SJCRH30 (cell line): ENCODE measurements around the gene NAGK. TPM values are rescaled to one million over a fixed set of nuclear protein-coding genes. Genes with fewer than 3 reads are reported as not detected.
A peak's percentile ranks its signal among the peaks of the same experiment; 100 is the strongest.

ENCODE experiments used
- DNase-seq, 2 experiments: peaks; one replicate each; pipeline ENCODE4 v3.0.0-alpha.2; 2015 to 2020
- H3K27ac ChIP-seq: fragments of 250-450 bp; sonication (Bioruptor Pico); 2 replicates; pipeline ENCODE4 v1.5.1; 2020; ENCODE audit warnings: mild to moderate bottlenecking, moderate library complexity
- H3K27me3 ChIP-seq: fragments of 250-450 bp; sonication (Bioruptor Pico); 2 replicates; pipeline ENCODE4 v1.5.1; 2020; ENCODE audit warnings: mild to moderate bottlenecking, moderate library complexity
- H3K36me3 ChIP-seq: fragments of 250-450 bp; sonication (Bioruptor Pico); 2 replicates; pipeline ENCODE4 v1.5.1; 2020; ENCODE audit warnings: mild to moderate bottlenecking, moderate library complexity
- H3K4me1 ChIP-seq: fragments of 250-450 bp; sonication (Bioruptor Pico); 2 replicates; pipeline ENCODE4 v1.5.1; 2020; ENCODE audit warnings: mild to moderate bottlenecking, moderate library complexity
- H3K4me3 ChIP-seq: fragments of 250-450 bp; sonication (Bioruptor Pico); 2 replicates; pipeline ENCODE4 v1.5.1; 2020; ENCODE audit warnings: mild to moderate bottlenecking, moderate library complexity
- H3K9me3 ChIP-seq: fragments of 250-450 bp; sonication (Bioruptor Pico); replicated peaks from 2 replicates; pipeline ENCODE4 v1.5.1; 2020; ENCODE audit warnings: mild to moderate bottlenecking, moderate library complexity
- total RNA-seq: library from RNA; depleted of rRNA; stranded (reverse); fragments of >200 nt; shearing (Covaris generic); gene quantifications from 2 replicates; pipeline ENCODE4 v1.2.3, GENCODE V29; 2014

NAGK gene
- total RNA-seq, 1 experiment from 2014 or later, result 46.8 TPM

DNA sequence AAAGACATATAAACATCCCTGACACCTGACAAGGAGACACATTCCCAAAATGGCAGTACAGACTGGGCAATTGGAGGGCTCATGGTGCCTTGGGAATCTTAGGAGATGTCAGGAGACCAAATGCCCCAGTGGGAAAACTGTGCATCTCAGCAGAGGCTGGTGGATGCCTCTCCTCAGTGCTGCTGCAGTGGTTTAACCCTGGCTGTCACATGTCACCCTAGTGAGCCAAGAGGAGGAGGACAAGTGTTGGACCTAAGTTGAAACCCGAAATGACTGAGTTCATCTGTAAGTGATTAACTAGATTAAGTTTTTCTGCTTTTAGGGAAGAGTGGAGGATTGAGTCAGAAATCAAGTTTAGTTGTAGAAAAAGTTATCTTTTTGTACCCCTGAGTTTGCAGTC, 5.2 kb upstream of the NAGK start:
- H3K27me3 ChIP-seq, result peaks cover 23% of the 10 kb centered on the region
- no peak overlapping the region for H3K27ac ChIP-seq
- no peaks in the 10 kb centered on the region for H3K4me1 ChIP-seq
- no peak for DNase-seq
- H3K9me3 ChIP-seq, result no peaks in the 10 kb centered on the region
- no peaks in the 10 kb centered on the region for H3K36me3 ChIP-seq
- no peak overlapping the region for H3K4me3 ChIP-seq

DNA sequence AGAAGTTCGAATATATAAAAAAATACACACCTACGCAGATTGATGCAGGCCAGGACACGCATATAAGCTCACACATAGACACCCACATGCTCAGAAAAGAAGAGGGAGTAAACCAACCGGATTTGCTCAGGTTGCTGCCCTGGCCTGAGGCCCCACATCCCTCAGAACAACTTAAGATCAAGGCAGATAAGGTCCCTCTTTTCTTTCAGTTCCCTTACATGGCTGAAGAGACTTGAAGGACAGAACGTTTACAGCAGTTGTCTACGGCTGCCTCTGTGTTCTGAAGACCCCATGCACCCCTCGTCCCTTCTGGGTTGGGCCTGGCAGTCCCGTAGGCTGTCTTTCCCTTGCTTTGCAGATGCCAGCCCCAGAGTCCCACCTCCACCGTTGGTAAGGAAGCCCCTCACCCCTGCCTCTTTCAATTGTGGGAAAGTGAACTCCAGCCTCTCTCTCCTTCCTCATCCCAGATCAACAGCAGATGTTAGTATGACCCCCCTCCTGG, 4.3 kb upstream of the NAGK start:
- H3K36me3 ChIP-seq, result no peaks in the 10 kb centered on the region
- H3K27ac ChIP-seq, result no peak overlapping the region
- no peak overlapping the region for H3K4me3 ChIP-seq
- H3K9me3 ChIP-seq, result no peaks in the 10 kb centered on the region
- no peak for DNase-seq
- peaks cover 23% of the 10 kb centered on the region for H3K27me3 ChIP-seq
- H3K4me1 ChIP-seq, result no peaks in the 10 kb centered on the region

DNA sequence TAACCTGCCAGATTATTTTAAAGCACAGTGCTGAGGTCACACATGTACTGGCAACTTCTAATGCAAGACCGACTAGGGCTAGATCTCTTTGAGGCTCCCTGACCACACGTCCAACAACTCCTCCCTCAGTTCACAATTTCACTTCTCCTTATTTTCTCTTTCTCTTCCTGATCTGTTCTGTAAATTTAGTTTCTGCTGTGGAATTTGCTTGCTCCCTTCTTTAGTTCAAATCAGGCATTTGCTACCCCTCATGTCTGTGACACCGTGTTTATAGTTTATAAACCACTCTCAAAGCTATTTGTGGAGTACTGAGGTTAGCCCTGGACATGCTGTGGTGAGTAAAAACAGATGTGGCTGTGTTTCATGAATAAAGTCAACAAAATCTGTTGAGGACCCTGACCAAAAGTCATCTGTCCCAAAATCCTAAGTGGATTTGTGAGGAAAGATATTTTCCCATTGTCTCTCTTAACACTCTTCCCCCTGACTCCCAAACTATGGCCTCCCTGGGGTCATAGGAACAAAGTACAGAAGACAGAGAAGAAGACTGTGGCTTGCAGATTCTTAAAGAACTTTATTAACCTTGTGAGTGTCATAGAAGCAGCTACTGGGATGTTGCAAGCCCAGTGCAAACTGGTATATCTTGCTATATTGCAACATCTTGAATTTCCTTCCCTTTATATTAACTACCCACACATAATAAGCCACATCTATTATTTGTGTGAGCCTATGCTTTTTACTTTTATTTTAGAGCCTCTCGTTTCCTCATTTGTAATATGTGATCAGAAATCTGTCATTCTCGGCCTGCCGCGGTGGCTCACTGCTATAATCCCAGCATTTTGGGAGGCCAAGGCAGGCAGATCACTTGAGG, 3.5 kb upstream of the NAGK start:
- H3K9me3 ChIP-seq, result no peaks in the 10 kb centered on the region
- no peaks in the 10 kb centered on the region for H3K36me3 ChIP-seq
- no peak overlapping the region for H3K27ac ChIP-seq
- DNase-seq, result no peak
- peaks cover 3% of the 10 kb centered on the region for H3K4me1 ChIP-seq
- H3K4me3 ChIP-seq, result no peak overlapping the region
- peaks cover 23% of the 10 kb centered on the region for H3K27me3 ChIP-seq

DNA sequence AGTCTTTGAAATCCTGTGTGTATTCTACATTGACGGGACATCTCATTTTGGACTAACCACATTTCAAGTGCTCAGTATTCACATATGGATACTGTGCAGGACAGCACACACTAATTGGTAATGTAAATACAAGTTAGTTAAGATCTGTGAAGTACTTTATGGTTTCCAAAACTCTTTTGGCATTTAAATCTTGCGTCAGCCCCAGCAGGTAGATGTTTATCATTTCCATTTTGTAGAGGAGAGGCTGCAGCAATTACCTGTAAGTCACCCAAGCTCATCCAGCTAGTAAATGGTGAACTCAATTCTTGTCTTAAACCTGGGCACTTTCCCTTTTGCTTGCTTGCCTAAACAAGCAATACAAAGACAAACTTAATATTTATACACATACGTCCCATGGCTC, 1.6 kb upstream of the NAGK start:
- Histone ChIP-seq H3K4me1 (peaks cover 3% of the 10 kb centered on the region), H3K4me3 (no peak overlapping the region), H3K27ac (no peak overlapping the region), H3K36me3 (no peaks in the 10 kb centered on the region), H3K27me3 (peaks cover 9% of the 10 kb centered on the region), H3K9me3 (no peaks in the 10 kb centered on the region)
- DNase-seq, result no peak

DNA sequence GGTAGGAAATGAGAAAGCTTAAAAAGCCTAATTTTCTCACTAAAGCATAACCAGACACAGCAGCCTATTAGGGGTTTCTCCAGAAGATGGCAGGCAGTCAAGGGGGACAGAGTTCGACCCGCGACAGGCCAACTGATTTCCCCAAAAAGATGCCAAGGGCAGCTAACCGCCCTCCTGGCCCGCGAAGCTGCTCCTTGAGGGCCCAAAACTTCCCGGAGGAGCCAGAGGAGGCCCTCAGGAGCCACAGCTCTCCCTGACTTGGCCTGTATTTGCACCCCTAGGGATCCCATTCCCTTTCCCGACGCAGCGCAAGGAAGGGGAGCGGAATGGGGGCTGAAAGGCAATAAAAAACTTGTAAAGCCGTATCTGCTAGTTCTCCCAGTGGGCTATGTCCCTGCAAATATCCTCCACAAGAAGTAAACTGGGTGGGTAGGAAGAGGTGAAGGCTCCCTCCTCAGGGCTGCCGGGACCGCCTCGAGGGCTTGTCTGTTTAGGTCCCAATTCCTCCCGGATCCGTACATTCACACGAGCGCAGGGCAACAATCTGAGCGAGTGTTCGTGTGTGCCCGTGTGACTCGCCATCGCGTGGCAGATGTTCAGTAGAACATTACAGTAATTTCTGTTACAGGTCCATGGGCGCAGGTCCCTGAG, 756 bp upstream of the NAGK start:
- Histone ChIP-seq H3K4me3 (peak overlapping the region; percentile 71), H3K9me3 (no peaks in the 10 kb centered on the region), H3K4me1 (peaks cover 3% of the 10 kb centered on the region), H3K27ac (peak overlapping the region; percentile 78), H3K27me3 (peaks cover 3% of the 10 kb centered on the region), H3K36me3 (no peaks in the 10 kb centered on the region)
- no peak for DNase-seq

DNA sequence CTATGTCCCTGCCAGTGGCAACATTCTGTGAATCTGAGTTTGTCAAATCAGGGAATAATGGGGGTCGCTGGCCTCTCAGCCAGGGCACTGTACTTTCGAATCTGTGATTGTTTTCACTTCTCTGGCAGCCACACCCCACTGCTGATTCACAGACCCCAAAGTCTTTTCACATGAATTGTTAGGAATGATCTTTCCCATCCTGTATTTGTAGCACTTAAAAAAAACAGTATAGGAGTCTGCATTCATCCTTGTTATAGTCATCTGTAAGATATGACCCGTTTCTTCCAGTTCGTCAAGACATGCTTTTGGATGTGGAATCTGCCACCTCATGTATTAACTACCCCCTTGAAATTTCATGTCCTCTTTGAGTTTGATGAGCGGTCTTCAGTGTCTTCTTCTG, 928 bp downstream of the NAGK start:
- Histone ChIP-seq H3K9me3 (no peaks in the 10 kb centered on the region), H3K4me3 (peak overlapping the region; percentile 71), H3K27me3 (no peaks in the 10 kb centered on the region), H3K4me1 (peaks cover 3% of the 10 kb centered on the region), H3K27ac (peak overlapping the region; percentile 78; the same call in 1 of the 2 replicates), H3K36me3 (peaks cover 10% of the 10 kb centered on the region)
- DNase-seq, result no peak

DNA sequence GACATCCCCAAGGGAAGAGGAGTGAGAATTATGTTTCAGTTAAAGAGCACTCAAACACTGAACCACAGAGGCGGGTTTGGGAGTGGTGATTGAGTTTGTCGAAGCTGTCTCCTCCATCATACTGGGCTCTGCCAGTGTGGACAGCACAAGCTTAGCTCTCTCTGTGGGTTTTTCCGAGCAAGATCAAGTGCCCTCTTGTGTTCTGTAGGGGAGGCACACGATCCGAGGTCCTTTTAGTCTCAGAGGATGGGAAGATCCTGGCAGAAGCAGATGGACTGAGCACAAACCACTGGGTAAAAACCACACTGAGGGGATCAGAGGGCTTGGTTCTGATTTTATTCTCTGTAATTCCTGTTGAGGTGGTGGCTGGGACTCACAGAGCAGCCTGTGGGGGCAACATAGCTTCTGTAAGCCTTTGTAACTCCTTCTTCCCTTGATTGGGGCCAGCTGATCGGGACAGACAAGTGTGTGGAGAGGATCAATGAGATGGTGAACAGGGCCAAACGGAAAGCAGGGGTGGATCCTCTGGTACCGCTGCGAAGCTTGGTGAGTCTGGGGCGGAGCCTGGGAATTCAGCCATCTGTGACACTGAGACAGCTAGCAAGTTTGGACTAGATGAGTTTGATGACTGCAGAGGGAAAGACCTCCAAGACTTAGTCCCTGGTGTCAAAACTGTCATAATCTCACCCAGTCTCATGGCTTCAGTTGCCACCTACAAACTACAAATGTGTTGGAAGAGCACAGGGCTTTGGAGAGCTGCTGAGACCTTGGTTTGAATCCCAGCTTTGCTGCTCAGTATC, 2.0 kb downstream of the NAGK start:
- peaks cover 3% of the 10 kb centered on the region for H3K4me1 ChIP-seq
- H3K36me3 ChIP-seq, result peaks cover 19% of the 10 kb centered on the region
- no peak overlapping the region for H3K4me3 ChIP-seq
- no peaks in the 10 kb centered on the region for H3K9me3 ChIP-seq
- DNase-seq, result no peak
- H3K27me3 ChIP-seq, result no peaks in the 10 kb centered on the region
- no peak overlapping the region for H3K27ac ChIP-seq

DNA sequence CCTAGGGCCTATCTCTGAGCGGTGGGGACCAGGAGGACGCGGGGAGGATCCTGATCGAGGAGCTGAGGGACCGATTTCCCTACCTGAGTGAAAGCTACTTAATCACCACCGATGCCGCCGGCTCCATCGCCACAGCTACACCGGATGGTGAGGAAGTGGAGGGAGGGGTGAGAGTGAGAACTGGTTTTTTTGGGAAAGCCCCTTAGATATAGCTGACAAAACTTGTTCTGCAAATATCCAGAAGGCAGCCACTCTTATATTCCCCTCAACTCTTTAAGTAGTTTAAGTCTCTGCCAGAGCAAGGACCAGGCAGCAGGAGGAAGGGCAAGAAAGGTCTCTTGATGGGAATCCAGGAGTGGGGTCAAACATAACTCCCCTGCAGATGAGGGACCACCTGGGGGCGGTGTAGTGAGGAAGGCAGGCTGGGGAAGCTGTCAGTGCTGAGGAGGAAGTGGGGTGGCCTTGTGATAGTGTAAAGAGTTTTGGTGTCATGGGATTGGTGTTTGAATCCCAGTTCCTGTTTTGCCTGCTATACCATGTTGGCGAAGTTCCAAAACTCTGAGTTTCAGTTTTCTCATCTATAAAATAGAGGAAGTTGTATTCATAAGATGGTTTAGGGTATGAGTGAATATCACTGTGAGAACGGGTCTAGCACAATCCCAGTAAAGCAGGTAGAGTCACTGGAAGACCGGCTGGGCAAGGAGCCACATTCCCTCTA, 3.4 kb downstream of the NAGK start:
- H3K36me3 ChIP-seq, result peaks cover 23% of the 10 kb centered on the region
- H3K9me3 ChIP-seq, result no peaks in the 10 kb centered on the region
- peaks cover 3% of the 10 kb centered on the region for H3K4me1 ChIP-seq
- H3K4me3 ChIP-seq, result no peak overlapping the region
- no peak overlapping the region for H3K27ac ChIP-seq
- no peaks in the 10 kb centered on the region for H3K27me3 ChIP-seq
- no peak for DNase-seq

DNA sequence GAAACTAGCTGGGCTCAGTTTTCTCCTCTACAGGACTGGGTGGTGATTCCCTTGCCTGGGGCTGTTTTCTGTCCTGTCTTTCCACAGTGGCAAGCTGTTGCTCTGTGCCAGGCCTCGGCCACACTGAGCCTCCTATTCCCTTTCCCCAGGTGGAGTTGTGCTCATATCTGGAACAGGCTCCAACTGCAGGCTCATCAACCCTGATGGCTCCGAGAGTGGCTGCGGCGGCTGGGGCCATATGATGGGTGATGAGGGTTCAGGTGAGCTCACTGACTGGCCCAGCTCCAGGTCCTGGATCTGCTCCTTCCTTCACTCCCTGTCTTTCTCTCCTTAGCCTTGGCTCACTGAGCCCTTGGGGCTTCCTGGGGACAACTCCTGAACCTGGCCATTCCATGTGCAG, 4.0 kb downstream of the NAGK start:
- DNase-seq, result no peak
- H3K27me3 ChIP-seq, result no peaks in the 10 kb centered on the region
- peaks cover 23% of the 10 kb centered on the region for H3K36me3 ChIP-seq
- no peaks in the 10 kb centered on the region for H3K9me3 ChIP-seq
- H3K27ac ChIP-seq, result no peak overlapping the region
- peaks cover 3% of the 10 kb centered on the region for H3K4me1 ChIP-seq
- no peak overlapping the region for H3K4me3 ChIP-seq

DNA sequence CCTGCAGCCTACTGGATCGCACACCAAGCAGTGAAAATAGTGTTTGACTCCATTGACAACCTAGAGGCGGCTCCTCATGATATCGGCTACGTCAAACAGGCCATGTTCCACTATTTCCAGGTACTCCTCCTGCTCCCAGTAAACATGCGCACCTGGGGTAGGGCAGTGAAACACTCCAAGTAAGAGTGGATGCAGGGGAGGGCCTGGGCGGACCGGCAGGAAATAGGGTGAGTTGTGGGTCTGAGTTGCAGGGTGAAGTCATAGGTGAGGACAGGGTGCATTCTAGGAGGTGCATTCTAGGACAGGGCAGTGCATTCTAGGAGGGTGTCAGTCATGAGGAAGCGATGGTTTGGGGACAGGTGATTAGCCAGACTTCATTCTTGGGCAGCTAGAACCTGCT, 5.0 kb downstream of the NAGK start:
- H3K27ac ChIP-seq, result no peak overlapping the region
- H3K27me3 ChIP-seq, result no peaks in the 10 kb centered on the region
- peaks cover 3% of the 10 kb centered on the region for H3K4me1 ChIP-seq
- no peaks in the 10 kb centered on the region for H3K9me3 ChIP-seq
- DNase-seq, result no peak
- peaks cover 23% of the 10 kb centered on the region for H3K36me3 ChIP-seq
- no peak overlapping the region for H3K4me3 ChIP-seq

DNA sequence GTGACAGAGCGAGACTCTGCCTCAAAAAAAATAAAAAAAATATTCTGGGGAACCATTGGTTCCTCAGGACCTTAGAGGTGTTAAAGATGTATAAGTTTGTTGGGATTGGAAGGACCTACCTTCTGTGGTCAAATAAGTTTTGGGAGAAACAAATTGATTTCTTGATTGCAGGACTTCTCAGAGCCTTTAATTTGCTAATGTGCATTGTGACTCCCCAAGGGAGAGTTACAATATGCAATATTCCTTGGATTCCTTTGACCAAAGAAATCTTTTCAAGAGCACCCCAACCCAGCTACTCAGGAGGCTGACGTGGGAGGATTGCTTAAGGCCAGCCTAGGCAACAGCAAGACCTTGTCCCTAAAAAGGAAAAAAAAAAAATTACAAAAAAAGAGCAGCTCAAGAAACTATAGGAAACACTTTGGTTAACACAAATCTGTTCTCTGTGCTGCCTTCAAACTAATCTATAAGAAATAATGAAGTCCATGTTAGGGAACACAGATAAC, 6.5 kb downstream of the NAGK start:
- no peak overlapping the region for H3K27ac ChIP-seq
- peaks cover 28% of the 10 kb centered on the region for H3K36me3 ChIP-seq

DNA sequence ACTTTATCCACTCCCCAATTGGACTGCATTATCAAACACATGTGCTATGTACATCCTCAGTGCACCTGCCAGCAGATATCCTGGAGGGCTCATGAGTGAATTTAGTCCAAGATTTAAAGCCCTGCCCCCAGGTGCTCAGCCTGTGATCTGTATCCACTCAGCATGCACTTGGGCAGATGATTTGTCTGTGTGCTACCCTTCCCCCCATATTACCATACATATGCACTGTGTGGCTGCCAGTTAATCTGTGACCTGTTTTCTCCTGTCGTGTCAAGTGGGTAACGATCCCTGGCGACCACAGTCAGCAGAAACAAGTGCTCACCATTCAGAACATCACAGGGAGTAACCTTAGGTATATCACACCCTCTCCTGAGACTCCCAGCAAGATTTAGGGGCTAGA, 10.2 kb downstream of the NAGK start:
- H3K9me3 ChIP-seq, result no peaks in the 10 kb centered on the region
- peaks cover 25% of the 10 kb centered on the region for H3K36me3 ChIP-seq
- DNase-seq, result no peak
- no peak overlapping the region for H3K27ac ChIP-seq
- H3K27me3 ChIP-seq, result no peaks in the 10 kb centered on the region
- H3K4me3 ChIP-seq, result no peak overlapping the region
- H3K4me1 ChIP-seq, result no peaks in the 10 kb centered on the region

More for the DNA sequence above, 6.5 kb downstream of the NAGK start:
- DNase-seq, result no peak
- Histone ChIP-seq H3K4me1 (no peaks in the 10 kb centered on the region; the same call in 1 of the 2 replicates), H3K9me3 (no peaks in the 10 kb centered on the region), H3K4me3 (no peak overlapping the region), H3K27me3 (no peaks in the 10 kb centered on the region)

DNA sequence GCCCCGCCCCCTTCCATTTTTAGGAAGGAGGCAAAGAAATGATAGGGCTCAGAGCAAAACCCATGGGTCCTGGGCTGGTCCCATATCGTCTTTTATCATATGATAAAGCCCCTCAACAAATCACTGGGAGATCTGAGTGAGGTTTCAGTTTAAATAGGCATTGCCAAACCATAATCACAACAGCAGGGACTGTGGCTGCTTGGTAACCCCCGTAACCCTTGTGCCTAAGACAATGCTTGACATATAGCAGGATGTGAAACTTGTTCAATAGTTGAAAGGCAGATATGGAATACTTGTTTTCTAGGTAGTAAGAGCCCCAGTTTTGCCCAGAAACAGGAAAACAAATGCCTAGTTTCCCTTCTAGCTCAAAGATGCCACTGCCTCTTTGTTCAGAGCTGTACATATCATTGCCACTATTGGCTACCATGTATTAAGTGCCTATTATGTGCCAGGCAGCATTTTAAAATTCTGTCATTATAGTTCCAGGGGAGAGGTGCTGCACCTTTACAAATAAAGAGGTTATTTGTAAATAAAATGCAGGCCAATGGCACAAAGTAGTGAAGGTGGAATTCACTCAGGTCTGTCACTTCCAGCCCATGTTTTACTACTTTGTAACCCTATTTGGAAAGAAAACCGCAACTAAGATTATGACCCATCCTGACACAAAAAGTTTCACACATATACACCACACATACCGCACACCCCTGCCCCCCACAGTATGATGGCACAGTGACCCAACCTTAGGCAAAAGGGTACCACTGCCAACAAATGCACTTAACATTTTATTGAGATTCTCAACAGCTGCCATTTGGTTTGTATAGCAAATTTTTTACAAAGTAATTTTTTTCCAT, 14.2 kb downstream of the NAGK start:
- Histone ChIP-seq H3K9me3 (no peaks in the 10 kb centered on the region), H3K27me3 (no peaks in the 10 kb centered on the region), H3K27ac (no peak overlapping the region), H3K4me3 (no peak overlapping the region), H3K4me1 (peaks cover 7% of the 10 kb centered on the region), H3K36me3 (peaks cover 5% of the 10 kb centered on the region; the same call in 1 of the 2 replicates)
- DNase-seq, result no peak
